ENCODE measurements around the gene PGA5.

Gene PGA5

GRCh38 chr11:61268588-61269250 lies 27.7 kb downstream of the PGA5 start:
- no peak for DNase-seq

GRCh38 chr11:61270354-61271076 lies 29.5 kb downstream of the PGA5 start:
- no peak for DNase-seq

GRCh38 chr11:61272731-61273130 lies 31.8 kb downstream of the PGA5 start:
- DNase-seq, result no peak

GRCh38 chr11:61273178-61274078 lies 32.5 kb downstream of the PGA5 start:
- no peak for DNase-seq

GRCh38 chr11:61274084-61274483 lies 33.1 kb downstream of the PGA5 start:
- no peak for DNase-seq

GRCh38 chr11:61275191-61275590 lies 34.2 kb downstream of the PGA5 start:
- no peak for DNase-seq

GRCh38 chr11:61277186-61278000 lies 36.4 kb downstream of the PGA5 start:
- no peak for DNase-seq

GRCh38 chr11:61278001-61278470 lies 37.1 kb downstream of the PGA5 start:
- no peak for DNase-seq

GRCh38 chr11:61279934-61280659 lies 39.1 kb downstream of the PGA5 start:
- no peak for DNase-seq

GRCh38 chr11:61280883-61281580 lies 40.1 kb downstream of the PGA5 start:
- peak; percentile 26 for DNase-seq

GRCh38 chr11:61281581-61282250 lies 40.7 kb downstream of the PGA5 start:
- peak; percentile 78 for DNase-seq

- DNase-seq, result no peak
These were observed 42.6 kb downstream of the PGA5 start for GRCh38 chr11:61283613-61284012.

- no peak for DNase-seq
These were observed 46.5 kb downstream of the PGA5 start for GRCh38 chr11:61287338-61287977.

GRCh38 chr11:61290905-61291690 lies 50.1 kb downstream of the PGA5 start:
- no peak for DNase-seq

GRCh38 chr11:61292356-61292755 lies 51.4 kb downstream of the PGA5 start:
- no peak for DNase-seq

GRCh38 chr11:61293867-61294716 lies 53.1 kb downstream of the PGA5 start:
- DNase-seq, result peak; percentile 82

- DNase-seq, result peak; percentile 79
These were observed 54.0 kb downstream of the PGA5 start, which contains the start of gene VWCE for GRCh38 chr11:61294717-61295595. TSS of gene VWCE (minus strand) at chr11:61295316. CDS start at chr11:61295037, 279 bp downstream.
